Mammary epithelial cell (primary cell): Measurements from ENCODE around the gene TRAPPC11.

Source experiments
- CTCF ChIP-seq, 2 donors: IDR thresholded peaks in 1 of 2; conservative IDR thresholded peaks in 1 of 2; 2 replicates each; pipeline ENCODE4 v1.5.1; 2011 to 2012; ENCODE audit warnings: inconsistent platforms in 2 of 2, low read length in 2 of 2, mild to moderate bottlenecking in 2 of 2, control low read depth in 1 of 2, low read depth in 1 of 2; ENCODE audit not compliant: insufficient read depth in 1 of 2; ENCODE audit errors: extremely low read depth in 1 of 2
- EZH2 ChIP-seq: IDR thresholded peaks from 2 replicates; pipeline ENCODE4 v1.6.1; 2012; ENCODE audit warnings: low read length, inconsistent platforms, borderline replicate concordance

GRCh38 chr4:183747380-183747779 is 88.3 kb downstream of the TRAPPC11 start:
- TF ChIP-seq CTCF (conservative IDR thresholded peaks at IDR 0.05 in 1 of 2, IDR thresholded peaks at IDR 0.05 in 1 of 2; ENCODE audit: extremely low read depth in 1 of 2, insufficient read depth in 1 of 2, low read depth in 1 of 2, low read length in 2 of 2) (no peak), EZH2 (no peak)
